Endothelial cell of umbilical vein (primary cell): Measurements from ENCODE around the gene RNF213.

Experiments
- CTCF ChIP-seq, 2 donors: IDR thresholded peaks; 1 replicate in 1 of 2; 2 replicates in 1 of 2; pipeline ENCODE4 v1.5.1; 2011; ENCODE audit warnings: low read length in 2 of 2, mild to moderate bottlenecking in 2 of 2, moderate library complexity in 2 of 2, control low read depth in 1 of 2, inconsistent platforms in 1 of 2, low read depth in 1 of 2; ENCODE audit not compliant: insufficient read depth in 1 of 2; ENCODE audit errors: extremely low read depth in 1 of 2
- EZH2 ChIP-seq: IDR thresholded peaks from 2 replicates; pipeline ENCODE4 v1.6.1; 2012; ENCODE audit warnings: borderline replicate concordance, low read depth, mild to moderate bottlenecking, moderate library complexity, low read length, inconsistent platforms; ENCODE audit not compliant: severe bottlenecking
- GATA2 ChIP-seq: IDR thresholded peaks from 2 replicates; pipeline ENCODE4 v1.7.0; 2011; ENCODE audit warnings: low read depth, mild to moderate bottlenecking, moderate library complexity, mixed read lengths, low read length; ENCODE audit not compliant: insufficient read length, insufficient read depth
- MAX ChIP-seq: IDR thresholded peaks from 2 replicates; pipeline ENCODE4 v1.6.1; 2011; ENCODE audit not compliant: insufficient read depth, insufficient read length
- MYC ChIP-seq: IDR thresholded peaks from one replicate; pipeline ENCODE4 v1.6.1; 2011; ENCODE audit warnings: mild to moderate bottlenecking, low read depth, low read length
- POLR2A ChIP-seq: IDR thresholded peaks from 2 replicates; pipeline ENCODE4 v1.6.1; 2012; ENCODE audit warnings: low read depth, mild to moderate bottlenecking, control low read depth, low read length
- POLR2AphosphoS5 ChIP-seq: IDR thresholded peaks from 2 replicates; pipeline ENCODE4 v1.6.1; 2012; ENCODE audit warnings: low read depth, mild to moderate bottlenecking, control low read depth, low read length, moderate library complexity; ENCODE audit not compliant: insufficient read depth

- no peak for TF ChIP-seq CTCF (IDR thresholded peaks at IDR 0.05; ENCODE audit: extremely low read depth in 1 of 2, insufficient read depth in 1 of 2, low read depth in 1 of 2, low read length in 2 of 2)
- no peak for TF ChIP-seq POLR2AphosphoS5
- TF ChIP-seq POLR2A = no peak
- no peak for TF ChIP-seq EZH2
- TF ChIP-seq GATA2 = no peak
- no peak for TF ChIP-seq MYC
- TF ChIP-seq MAX = no peak
These were observed 3.8 kb downstream of the RNF213 start for GRCh38 chr17:80264205-80265075.
